Measurements from ENCODE around the gene PXMP4. TPM values are rescaled to one million over a fixed set of nuclear protein-coding genes. Genes with fewer than 3 reads are reported as not detected.

The PXMP4 gene
- total RNA-seq, 3 donors from 2014 or later: 7.9 to 14.3 (median 9.1) TPM

DNA sequence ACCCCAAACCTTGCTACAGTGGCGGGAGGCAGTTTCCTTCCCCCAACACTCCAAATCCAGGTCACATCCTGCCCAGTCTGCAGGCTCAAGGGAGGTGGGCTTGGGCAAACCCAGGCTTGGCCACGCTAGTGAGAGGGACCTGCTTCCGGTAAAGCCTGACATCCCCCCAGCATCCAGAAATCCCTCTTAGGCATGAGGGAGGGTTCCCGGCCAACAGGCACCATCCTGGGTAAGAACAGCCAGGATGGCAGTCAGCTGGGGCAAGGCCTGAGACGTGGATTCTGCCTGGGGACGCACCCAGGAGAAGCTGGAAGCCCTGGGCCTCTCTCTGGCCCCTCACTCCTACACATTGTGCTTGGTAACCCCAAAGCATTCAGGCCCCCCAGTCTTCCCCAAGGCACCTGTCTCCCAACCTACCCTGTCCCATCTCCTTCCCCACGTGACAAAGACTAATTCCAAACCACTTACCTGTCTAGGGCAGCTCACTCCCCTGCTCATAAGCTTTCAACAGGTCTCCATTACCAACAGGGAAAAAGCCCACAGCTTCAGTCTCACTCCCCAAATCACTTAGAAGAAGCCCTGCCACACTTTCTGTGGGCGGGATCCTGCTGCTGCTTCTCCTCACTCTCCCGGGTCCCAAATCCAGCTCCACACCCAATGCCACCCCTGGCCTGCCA, 55.9 kb downstream of the PXMP4 start:
- Histone ChIP-seq H3K9me3 (no peaks in the 10 kb centered on the region), H3K27ac (peak overlapping the region; percentile 89 to 90), H3K4me1 (peaks cover 0 to 5% of the 10 kb centered on the region in 2 donors), H3K36me3 (no peaks in the 10 kb centered on the region), H3K4me3 (peak overlapping the region; percentile 66 to 97 (median 72)), H3K27me3 (no peaks in the 10 kb centered on the region)
- no peak for DNase-seq (ENCODE audit: low spot score in 2 of 2)
- intact Hi-C loops (cut with DNase I; ENCODE audit: low total_unique reads): no loop called here
- TF ChIP-seq POLR2AphosphoS5 (IDR thresholded peaks at IDR 0.05) (no peak), POLR2A (IDR thresholded peaks at IDR 0.05) (no peak)
- TF ChIP-seq, protein P1, sequence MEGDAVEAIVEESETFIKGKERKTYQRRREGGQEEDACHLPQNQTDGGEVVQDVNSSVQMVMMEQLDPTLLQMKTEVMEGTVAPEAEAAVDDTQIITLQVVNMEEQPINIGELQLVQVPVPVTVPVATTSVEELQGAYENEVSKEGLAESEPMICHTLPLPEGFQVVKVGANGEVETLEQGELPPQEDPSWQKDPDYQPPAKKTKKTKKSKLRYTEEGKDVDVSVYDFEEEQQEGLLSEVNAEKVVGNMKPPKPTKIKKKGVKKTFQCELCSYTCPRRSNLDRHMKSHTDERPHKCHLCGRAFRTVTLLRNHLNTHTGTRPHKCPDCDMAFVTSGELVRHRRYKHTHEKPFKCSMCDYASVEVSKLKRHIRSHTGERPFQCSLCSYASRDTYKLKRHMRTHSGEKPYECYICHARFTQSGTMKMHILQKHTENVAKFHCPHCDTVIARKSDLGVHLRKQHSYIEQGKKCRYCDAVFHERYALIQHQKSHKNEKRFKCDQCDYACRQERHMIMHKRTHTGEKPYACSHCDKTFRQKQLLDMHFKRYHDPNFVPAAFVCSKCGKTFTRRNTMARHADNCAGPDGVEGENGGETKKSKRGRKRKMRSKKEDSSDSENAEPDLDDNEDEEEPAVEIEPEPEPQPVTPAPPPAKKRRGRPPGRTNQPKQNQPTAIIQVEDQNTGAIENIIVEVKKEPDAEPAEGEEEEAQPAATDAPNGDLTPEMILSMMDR (IDR thresholded peaks at IDR 0.05): no peak

DNA sequence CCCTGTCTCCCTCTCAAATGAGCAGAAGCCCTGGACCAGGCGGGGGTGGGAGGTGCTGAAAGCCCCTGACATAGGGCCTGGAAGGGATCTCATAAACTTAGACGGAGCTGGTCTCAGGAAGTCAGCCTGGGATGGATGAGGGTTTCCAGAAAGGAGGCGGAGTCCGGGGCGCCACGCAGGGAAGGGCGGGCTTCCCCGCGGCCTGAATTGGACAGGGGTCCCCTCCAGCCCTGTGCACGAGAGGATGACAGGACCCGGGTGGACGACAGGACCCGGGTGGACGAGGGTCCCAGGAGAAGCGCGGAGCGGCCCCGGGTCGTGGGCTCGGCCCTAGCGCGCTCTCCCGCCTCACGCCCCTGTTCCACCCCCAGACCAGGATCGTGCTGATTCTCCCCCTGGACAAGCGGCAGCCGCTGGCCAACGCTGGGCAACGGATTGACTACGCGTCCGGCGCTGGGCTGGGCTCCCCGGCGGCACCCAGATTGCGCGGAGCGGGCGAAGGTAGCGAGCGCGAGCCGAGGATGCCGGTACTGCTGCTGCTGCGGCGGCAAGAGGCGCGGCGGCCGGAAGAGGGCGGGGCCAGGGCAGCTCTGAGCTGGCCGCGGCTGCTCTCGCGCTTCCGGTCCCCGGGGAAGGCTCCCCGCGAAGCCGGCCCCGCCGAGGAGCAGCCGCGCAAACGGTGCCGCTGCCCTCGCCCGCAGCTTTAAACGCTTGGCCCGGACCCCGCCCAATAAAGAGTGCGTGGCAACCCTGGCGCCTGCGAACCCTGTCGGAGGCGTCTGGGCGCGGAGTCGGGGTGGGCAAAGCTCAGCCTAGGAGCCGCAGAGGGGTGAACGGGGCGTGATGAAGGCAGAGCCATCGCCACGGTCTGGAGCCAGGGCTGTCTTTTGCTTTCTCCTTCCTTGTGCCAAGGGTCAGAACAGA, 56.7 kb downstream of the PXMP4 start:
- DNase-seq (ENCODE audit: low spot score in 2 of 2): peak in 1 of 2 donors; percentile 69

DNA sequence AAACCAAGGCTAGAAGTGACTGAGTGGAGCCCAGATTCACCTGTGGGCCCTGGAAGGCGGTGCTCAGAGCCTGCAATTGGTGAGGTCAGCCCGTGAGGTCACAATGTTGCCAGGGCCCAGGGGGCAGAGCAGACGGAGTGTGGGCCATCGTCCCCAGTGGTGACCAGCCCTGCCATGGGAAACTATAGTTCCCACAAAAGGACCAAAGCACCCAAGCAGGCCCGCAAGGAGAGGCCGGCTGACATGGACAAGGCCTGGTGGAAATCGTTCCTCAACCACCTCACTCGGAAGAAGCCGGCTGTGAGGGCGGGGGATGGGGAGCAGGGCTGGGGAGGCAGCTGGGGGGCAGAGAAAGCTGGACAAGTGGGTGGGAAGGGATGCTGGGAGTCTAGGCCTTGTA, 57.9 kb downstream of the PXMP4 start, which contains the start of gene C20orf144:
Gene C20orf144, plus strand, starts transcription at position 156 of the 400 bp plus-strand sequence. Its CDS starts 19 bp downstream, at position 175.
- no peak for DNase-seq (ENCODE audit: low spot score in 2 of 2)
- intact Hi-C loops (cut with DNase I; ENCODE audit: low total_unique reads): no loop called here
- TF ChIP-seq POLR2A (IDR thresholded peaks at IDR 0.05): no peak
- TF ChIP-seq, protein P1 (IDR thresholded peaks at IDR 0.05): no peak
- TF ChIP-seq POLR2AphosphoS5 (IDR thresholded peaks at IDR 0.05): no peak
- H3K4me1 ChIP-seq: peaks cover 0 to 5% of the 10 kb centered on the region in 2 donors
- no peaks in the 10 kb centered on the region for H3K27me3 ChIP-seq
- no peaks in the 10 kb centered on the region for H3K36me3 ChIP-seq
- H3K4me3 ChIP-seq: peak within 1 kb of the TSS; percentile 66 to 97 (median 72)
- peak within 1 kb of the TSS; percentile 89 to 90 for H3K27ac ChIP-seq
- no peaks in the 10 kb centered on the region for H3K9me3 ChIP-seq

More for the DNA sequence above, 56.7 kb downstream of the PXMP4 start:
- intact Hi-C loops (cut with DNase I; ENCODE audit: low total_unique reads): no loop called here
- TF ChIP-seq POLR2AphosphoS5 (IDR thresholded peaks at IDR 0.05) (peak; percentile 9 to 49 (median 22)), POLR2A (IDR thresholded peaks at IDR 0.05) (peak; percentile 49)
- TF ChIP-seq, protein P1 (IDR thresholded peaks at IDR 0.05): no peak
- H3K27me3 ChIP-seq: no peaks in the 10 kb centered on the region
- no peaks in the 10 kb centered on the region for H3K36me3 ChIP-seq
- no peaks in the 10 kb centered on the region for H3K9me3 ChIP-seq
- H3K27ac ChIP-seq: peak overlapping the region; percentile 89 to 90
- peaks cover 0 to 5% of the 10 kb centered on the region in 2 donors for H3K4me1 ChIP-seq
- peak overlapping the region; percentile 66 to 97 (median 72) for H3K4me3 ChIP-seq

DNA sequence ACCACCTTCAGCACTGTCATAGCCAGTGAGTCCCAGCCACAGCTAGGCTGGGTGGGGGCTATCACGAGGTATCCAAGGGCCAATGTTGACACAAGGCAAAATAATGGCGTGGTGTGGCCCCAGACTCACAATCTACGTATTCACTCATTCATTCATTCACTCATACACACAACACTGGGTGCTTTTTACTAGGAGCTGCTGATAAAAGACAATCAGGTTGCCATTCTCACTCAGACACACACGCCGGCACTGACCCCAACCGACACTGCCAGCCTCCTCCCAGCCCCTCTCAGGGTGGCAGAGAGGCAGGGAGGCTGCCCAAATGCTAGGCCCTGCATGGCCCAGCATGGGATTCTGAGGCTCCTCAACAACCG, 59.4 kb downstream of the PXMP4 start:
- DNase-seq (ENCODE audit: low spot score in 2 of 2): no peak
- Histone ChIP-seq H3K36me3 (no peaks in the 10 kb centered on the region), H3K9me3 (no peaks in the 10 kb centered on the region), H3K27ac (no peak overlapping the region), H3K27me3 (no peaks in the 10 kb centered on the region), H3K4me3 (no peak overlapping the region), H3K4me1 (peaks cover 0 to 5% of the 10 kb centered on the region in 2 donors)
- intact Hi-C loops (cut with DNase I; ENCODE audit: low total_unique reads): no loop called here
- TF ChIP-seq POLR2AphosphoS5 (IDR thresholded peaks at IDR 0.05) (no peak), POLR2A (IDR thresholded peaks at IDR 0.05) (no peak)
- TF ChIP-seq, protein P1 (IDR thresholded peaks at IDR 0.05): no peak
